GM03348 (cell line): ENCODE measurements around the gene MR1.

Source experiments
- DNase-seq: peaks from one replicate; pipeline ENCODE4 v3.0.0; 2012; ENCODE audit warnings: low spot score

MR1 gene

GRCh38 chr1:181033799-181034451 lies at the start of gene MR1:
Gene MR1 (plus strand): TSS chr1:181033983. CDS start chr1:181034008, 25 bp downstream.
- peak; percentile 89 for DNase-seq

GRCh38 chr1:180988253-180988752 lies 45.5 kb upstream of the MR1 start:
- no peak for DNase-seq

DNA sequence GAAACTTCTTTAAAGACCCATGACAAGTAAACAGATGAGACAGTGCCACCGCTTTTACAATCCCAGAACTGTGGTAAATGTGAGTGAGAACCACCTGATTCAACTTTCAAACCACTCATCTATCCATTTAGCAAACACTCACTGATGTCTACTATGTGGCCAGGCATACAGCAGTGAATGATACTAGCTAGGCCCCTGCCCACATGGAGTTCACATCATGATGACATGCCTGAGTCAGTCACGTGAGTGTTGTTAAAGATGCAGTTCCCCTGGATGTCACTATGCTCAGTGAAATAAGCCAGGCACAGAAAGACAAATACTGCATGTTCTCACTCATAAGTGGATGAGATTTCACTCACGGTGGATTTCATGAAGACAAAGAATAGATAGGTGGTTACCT lies 39.5 kb upstream of the MR1 start:
- DNase-seq: no peak

DNA sequence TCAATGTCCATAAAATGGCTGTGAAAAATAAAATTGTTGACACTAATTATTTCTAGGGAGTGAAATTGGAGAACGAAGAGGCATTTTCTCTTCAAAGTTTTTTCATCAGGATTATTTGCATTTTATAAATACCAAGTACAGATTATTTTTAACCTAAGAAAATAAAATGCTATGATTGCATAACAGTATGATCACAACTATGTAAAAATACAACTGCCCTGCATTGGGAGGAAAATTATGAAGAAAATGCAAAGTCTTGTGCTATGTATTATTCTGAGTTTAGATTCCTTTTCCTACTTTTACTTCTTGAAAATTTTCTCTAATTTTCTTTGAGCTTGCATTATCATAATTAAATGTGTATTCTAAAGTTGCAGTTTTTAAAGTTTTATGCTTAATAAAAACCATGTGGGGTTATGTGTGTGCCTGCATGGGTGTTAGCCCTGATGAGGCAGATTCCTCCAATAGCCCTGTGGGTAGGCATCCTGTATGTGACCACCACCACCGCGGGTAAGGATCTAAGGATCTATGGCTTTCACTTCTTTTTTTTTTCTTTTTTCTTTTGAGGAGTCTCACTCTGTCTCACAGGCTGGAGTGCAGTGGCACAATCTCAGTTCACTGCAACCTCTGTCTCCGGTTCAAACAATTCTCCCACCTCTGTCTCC lies 35.8 kb upstream of the MR1 start:
- peak; percentile 30 for DNase-seq

DNA sequence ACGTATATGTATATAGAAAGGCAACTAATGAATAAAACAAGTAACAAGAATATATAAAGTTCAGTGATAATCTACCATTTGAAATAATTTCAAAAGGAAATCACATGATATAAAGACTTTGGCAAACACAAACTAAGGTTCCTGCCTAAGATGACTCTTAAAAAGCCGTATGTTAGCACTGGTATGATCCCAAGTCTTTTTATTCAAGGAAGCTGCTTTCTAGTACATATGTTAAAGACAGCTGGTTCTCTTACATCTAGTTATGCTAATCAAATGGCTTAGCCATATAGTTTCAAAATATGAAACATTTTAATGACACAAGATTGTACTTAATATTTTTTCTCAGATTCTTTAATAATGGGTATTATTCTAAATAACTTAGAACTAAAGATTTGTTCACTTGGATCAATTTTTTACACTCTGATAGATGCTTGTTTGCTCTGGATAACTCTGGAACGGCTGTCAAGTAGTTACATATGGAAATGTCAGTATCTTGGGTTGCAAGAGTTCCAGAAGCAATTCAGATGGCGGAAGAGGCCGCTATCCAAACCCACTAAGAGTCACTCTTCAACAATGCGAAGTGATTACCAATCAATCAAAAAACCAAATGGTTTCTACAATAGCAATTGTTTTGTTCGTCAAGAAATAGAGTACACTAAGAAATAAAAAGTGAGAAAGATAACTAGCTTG lies 32.5 kb upstream of the MR1 start:
- DNase-seq: no peak

- no peak for DNase-seq
Measured at GRCh38 chr1:181002582-181003172, 31.1 kb upstream of the MR1 start.

- DNase-seq: peak; percentile 76
Measured at GRCh38 chr1:181010789-181011188, 23.0 kb upstream of the MR1 start.

- no peak for DNase-seq
Measured at GRCh38 chr1:181011301-181012202, 22.2 kb upstream of the MR1 start.

DNA sequence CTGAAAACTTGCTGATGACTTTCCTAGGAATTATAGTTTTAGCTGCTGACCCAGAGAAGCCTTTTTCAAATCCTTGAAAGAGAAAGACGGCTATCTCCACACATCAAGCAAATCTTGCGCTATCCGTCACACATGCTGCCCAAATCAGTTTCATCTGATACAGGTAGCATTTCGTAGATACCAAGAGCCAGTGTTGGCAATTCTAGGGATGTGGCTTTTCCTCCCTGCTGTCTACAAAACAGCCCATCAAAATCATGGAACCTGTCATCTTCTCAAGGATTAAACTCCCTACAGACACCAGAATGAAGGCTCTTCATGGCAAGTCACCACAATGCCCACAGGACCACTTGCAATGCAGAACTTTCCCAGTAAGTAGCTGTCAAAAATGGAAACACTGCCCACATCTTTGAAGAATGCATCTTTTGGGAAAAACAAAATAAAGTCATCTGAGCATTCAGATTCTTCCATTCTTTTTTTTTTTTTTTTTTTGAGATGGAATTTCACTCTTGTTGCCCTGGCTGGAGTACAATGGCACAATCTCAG lies 21.5 kb upstream of the MR1 start:
- no peak for DNase-seq

DNA sequence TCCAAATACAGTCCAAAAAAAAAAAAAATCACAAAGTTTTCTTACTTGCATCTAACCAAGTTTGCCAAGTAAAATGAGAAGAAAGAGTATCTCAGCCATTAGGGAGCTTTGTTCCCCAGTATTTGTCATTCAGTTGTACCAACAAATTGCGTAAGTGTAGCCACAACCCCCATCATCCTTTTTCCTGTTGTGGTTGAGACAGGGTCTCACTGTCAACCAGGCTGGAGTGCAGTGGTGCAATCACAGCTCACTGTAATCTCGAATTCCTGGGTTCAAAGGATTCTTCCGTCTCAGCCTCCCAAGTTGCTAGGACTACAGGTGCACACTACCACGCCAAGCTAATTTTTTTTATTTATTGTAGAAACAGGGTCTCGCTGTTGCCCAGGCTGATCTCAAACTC lies 20.6 kb upstream of the MR1 start:
- no peak for DNase-seq

GRCh38 chr1:181014477-181015250 lies 19.1 kb upstream of the MR1 start:
- DNase-seq: no peak

GRCh38 chr1:181015251-181015615 lies 18.6 kb upstream of the MR1 start:
- DNase-seq: no peak

DNA sequence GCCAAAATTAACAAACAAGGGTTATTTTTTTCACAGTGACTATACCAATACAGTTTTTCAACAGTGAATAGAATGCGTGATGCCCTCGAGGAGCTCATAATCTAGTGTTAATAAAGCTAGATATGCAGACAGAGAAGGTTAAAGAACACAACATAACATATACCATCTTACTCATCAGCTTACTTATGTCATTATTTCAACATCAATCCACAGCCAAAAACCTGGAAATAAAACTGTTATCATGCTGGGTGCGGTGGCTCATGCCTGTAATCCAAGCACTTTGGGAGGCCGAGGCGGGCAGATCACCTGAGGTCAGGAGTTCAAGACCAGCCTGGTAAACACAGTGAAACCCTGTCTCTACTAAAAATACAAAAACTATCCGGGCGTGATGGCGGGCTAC lies 17.2 kb upstream of the MR1 start:
- no peak for DNase-seq

GRCh38 chr1:181018901-181019681 lies 14.7 kb upstream of the MR1 start:
- DNase-seq: no peak

- no peak for DNase-seq
Measured at GRCh38 chr1:181021159-181021558, 12.6 kb upstream of the MR1 start.

- DNase-seq: peak; percentile 85
Measured at GRCh38 chr1:181021811-181022434, 11.9 kb upstream of the MR1 start.

DNA sequence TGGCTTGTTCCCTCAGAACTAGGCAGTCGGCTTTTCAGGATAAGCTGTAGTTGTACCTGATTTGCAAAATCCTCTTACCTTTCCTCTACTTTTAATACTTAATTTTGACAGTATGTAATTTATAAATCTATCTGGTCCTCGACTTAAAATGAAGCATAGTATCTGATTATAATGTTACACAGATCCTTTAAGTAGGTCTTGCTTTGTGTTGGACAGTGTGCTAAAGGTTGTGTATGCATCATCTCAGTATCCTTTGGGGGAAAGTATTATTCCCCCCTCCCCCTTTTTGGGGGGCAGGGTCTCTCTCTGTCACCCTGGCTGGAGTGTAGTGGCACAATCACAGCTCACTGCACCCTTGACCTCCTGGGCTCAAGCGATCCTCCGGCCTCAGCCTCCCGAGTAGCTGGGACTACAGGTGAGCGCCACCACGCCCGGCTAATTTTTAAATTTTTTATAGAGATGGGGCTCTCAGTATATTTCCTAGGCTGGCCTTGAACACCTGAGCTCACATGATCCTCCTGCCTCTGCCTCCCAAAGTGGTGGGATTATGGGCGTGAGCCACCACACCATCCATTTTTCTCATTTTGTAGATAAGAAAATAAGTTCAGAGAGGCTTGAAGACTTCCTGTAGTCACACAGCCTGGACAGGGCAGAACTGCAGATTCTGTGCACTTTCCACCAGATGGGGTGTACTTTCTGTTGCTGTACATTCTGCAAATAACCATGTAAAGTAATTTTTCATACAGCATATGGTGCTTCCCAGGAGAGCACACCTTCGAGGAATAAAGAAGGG lies 10.3 kb upstream of the MR1 start:
- no peak for DNase-seq

DNA sequence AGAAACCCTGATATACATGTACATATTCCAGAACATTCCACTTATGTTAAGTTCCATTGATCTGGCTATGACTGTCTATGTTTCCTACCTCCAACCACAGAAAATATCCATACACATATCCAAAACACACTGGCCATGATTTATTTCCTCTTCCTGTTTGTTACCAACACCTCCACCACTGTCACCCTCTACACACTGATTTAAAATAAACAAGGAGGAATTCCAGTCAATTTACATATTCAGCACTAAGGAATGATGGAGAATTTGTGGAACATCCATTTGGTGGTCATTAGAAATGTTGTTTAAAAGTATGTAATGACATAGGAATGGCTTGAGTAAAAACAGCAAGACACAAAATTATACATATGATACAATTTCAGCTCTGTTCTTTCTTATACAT lies 5.6 kb upstream of the MR1 start:
- no peak for DNase-seq

GRCh38 chr1:181028615-181029014 lies 5.2 kb upstream of the MR1 start:
- DNase-seq: no peak
